ENCODE data around the gene DNAAF8. TPM values are rescaled to one million over a fixed set of nuclear protein-coding genes. Genes with fewer than 3 reads are reported as not detected.
A peak's percentile ranks its signal among the peaks of the same experiment; 100 is the strongest.

The DNAAF8 gene
- total RNA-seq, 3 donors from 2014 or later: 0.22 to 1.8 (median 0.98) TPM

GRCh38 chr16:4792951-4793513, 58.7 kb downstream of the DNAAF8 start:
- ATAC-seq (no peak), DNase-seq (no peak)
- Histone ChIP-seq H3K4me3 (no peak overlapping the region), H3K9me3 (no peaks in the 10 kb centered on the region), H3K36me3 (ENCODE audit: low read depth) (no peaks in the 10 kb centered on the region), H3K4me1 (ENCODE audit: low read depth) (peaks cover 8% of the 10 kb centered on the region)
- TF ChIP-seq CTCF (IDR thresholded peaks at IDR 0.05): no peak
- intact Hi-C loops (cut with DNase I, micrococcal nuclease): no loop called here

- intact Hi-C loops (cut with DNase I, micrococcal nuclease): no loop called here
- DNase-seq (peak; percentile 86 to 88 (median 86)), ATAC-seq (peak; percentile 90)
- TF ChIP-seq CTCF (IDR thresholded peaks at IDR 0.05): no peak
- H3K36me3 ChIP-seq (ENCODE audit: low read depth): no peaks in the 10 kb centered on the region
- H3K4me3 ChIP-seq: peak within 1 kb of the TSS; percentile 24
- no peaks in the 10 kb centered on the region for H3K9me3 ChIP-seq
- peaks cover 14% of the 10 kb centered on the region for H3K4me1 ChIP-seq (ENCODE audit: low read depth)
Observed at GRCh38 chr16:4795181-4795827, 61.0 kb downstream of the DNAAF8 start, which contains the start of gene SMIM22. TSS of gene SMIM22 (plus strand) at chr16:4795369. CDS start at chr16:4795735, 366 bp downstream.

- ATAC-seq (peak; percentile 68), DNase-seq (peak in 2 of 3 donors; percentile 34 to 73)
Observed at GRCh38 chr16:4795828-4796572, 61.7 kb downstream of the DNAAF8 start.

GRCh38 chr16:4796982-4797804, 62.9 kb downstream of the DNAAF8 start:
- H3K4me3 ChIP-seq: no peak overlapping the region
- no peak for TF ChIP-seq CTCF (IDR thresholded peaks at IDR 0.05)
- ATAC-seq (peak; percentile 4), DNase-seq (peak in 2 of 3 donors; percentile 31 to 56)
- no peaks in the 10 kb centered on the region for H3K9me3 ChIP-seq
- intact Hi-C loops (cut with DNase I, micrococcal nuclease): no loop called here
- peaks cover 27% of the 10 kb centered on the region for H3K4me1 ChIP-seq (ENCODE audit: low read depth)
- H3K36me3 ChIP-seq (ENCODE audit: low read depth): no peaks in the 10 kb centered on the region

More at GRCh38 chr16:4795828-4796572, 61.7 kb downstream of the DNAAF8 start:
- Histone ChIP-seq H3K4me3 (peak overlapping the region; percentile 24), H3K36me3 (ENCODE audit: low read depth) (no peaks in the 10 kb centered on the region), H3K9me3 (no peaks in the 10 kb centered on the region), H3K4me1 (ENCODE audit: low read depth) (peaks cover 18% of the 10 kb centered on the region)
- intact Hi-C loops (cut with DNase I, micrococcal nuclease): no loop called here
- TF ChIP-seq CTCF (IDR thresholded peaks at IDR 0.05): no peak

- H3K36me3 ChIP-seq (ENCODE audit: low read depth): no peaks in the 10 kb centered on the region
- TF ChIP-seq CTCF (IDR thresholded peaks at IDR 0.05): no peak
- H3K9me3 ChIP-seq: no peaks in the 10 kb centered on the region
- DNase-seq (no peak), ATAC-seq (no peak)
- H3K4me1 ChIP-seq (ENCODE audit: low read depth): peaks cover 27% of the 10 kb centered on the region
- no peak overlapping the region for H3K4me3 ChIP-seq
- intact Hi-C loops (cut with DNase I, micrococcal nuclease): no loop called here
Observed at GRCh38 chr16:4797805-4798252, 63.5 kb downstream of the DNAAF8 start.
